Suppressor macrophage treated with lipopolysaccharide for 1 hour (primary cell): ENCODE measurements around the gene PHACTR2.
"Not testable (repeated sequence)": the region's sequence is repeated elsewhere in the genome, so short reads cannot be mapped to it uniquely, and the experiment has no call there.

Experiments
- DNase-seq, 3 donors: peaks; one replicate each; pipeline ENCODE4 v3.0.0-alpha.2; 2020 to 2022

PHACTR2 gene

DNA sequence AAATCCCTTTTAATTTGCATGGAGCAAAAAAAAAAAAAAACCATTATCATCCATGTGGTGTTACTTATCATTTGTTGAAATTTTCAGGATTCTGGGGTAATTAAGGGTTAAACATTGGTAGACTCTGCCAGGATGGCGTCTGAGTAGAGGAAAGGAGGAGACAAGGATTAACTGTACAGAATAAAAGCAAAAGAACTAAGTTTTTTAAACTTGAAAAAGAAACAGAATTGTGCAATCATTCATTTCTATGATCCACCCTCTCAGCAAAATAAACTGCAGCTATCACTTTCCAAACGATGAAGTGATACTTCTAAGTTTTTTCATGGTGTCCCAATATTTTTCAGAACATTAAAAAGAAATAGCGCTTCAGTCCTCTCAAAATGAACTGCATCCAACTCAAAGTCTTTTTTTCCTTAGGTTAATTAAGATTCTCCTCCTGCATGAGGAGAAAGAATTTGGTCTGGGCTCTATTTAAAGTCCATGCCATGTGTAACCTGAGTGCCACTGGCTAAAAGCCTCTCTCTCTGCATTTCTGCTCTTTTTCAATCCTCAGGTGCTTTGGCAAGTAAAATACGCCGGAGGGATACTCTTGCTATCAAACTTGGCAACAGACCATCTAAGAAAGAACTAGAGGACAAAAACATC is 95.9 kb downstream of the PHACTR2 start:
- DNase-seq = peak in 2 of 3 donors; percentile 10 to 20

DNA sequence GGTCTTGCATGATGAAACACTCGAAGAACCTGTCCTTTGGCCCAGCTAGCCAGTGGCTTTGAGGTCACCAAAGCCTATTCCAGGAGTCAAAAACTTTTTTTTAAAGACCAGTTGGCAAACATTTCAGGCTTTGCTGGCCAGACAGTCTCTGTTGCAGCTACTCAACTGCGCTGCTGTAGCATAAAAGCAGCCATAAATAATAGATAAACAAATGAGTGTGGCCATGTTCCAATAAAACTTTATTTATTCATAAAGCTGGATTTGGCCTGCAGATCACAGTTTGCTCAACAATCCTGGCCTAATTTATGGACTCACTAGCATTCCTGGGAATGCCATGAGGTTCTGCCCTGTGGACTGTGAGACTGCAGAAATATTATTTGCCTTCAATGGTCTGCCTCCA is 96.6 kb downstream of the PHACTR2 start:
- DNase-seq = no peak

DNA sequence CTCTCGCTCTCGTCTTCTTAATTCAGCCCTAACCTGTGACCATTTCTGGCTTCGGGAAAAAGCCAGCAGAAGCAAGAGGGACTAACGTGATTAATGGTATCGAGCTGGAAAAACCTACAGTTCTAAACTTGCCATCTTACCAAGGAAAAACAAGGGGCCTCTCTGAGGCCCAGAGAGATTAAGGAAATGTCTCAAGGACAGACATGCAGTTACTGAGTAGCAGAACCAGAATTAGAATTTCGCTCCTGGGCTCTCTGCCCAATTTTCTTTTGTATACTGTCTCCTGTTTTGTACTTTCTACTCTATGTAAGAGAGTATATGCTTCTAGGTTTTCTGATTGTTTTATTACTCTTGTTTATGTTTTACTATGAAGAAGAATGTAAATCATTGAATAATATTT is 97.6 kb downstream of the PHACTR2 start:
- DNase-seq = no peak

DNA sequence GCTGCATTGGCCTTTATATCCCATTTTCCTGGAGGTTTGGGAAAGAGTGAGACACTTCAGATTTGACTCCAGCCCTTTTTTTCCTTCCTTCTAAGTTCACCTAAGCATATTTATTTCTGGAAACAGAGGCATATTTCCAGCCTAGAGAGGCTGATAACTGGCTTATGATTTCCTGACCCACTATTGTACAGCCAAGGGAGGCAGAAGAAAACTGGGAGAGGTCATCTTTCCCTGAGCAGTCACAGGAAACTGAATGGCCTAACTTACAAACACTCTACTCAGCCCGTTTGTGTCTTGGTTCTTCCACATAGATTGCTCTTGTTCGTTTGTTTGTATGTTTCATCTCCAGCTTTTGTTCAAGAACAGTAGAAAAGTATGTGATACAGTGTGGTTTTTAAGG is 101.2 kb downstream of the PHACTR2 start:
- no peak for DNase-seq

DNA sequence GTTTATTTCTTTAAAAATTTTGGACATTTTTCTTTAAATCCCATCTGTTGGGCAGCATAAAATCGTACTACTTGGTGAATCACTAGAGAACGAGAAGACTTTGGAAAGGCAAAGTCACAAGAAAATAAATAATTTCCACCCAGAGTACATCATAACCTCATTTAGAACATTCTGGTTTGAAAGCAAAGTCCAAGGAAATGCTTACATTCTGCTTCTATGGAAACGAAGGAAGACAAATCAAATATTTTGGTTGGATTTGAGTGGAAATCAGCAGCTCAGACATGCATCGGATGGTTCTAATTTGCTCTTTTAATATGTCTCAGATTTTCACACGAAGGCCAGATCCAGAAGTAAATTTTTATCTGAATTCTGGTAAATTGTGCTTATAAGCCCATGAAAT is 104.7 kb downstream of the PHACTR2 start:
- DNase-seq = no peak

DNA sequence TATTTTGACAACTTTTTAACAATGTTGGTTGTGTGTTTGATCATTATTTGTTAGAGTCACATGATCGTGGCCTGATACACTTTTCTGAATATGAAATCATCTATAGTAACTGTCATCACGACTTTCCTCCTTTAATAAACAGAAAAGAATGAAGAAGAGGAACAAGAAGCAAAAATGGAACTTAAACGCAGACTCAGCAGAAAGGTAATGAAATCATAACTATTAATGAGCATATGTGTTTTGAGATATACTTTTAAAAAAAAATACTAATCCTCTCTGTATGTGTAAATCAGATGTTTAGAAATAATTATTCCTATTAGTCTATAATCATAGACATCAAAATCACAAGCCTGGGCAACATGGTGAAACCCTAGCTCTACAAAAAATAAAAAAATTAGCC is 105.3 kb downstream of the PHACTR2 start:
- DNase-seq = peak in 2 of 3 donors; percentile 30 to 33

DNA sequence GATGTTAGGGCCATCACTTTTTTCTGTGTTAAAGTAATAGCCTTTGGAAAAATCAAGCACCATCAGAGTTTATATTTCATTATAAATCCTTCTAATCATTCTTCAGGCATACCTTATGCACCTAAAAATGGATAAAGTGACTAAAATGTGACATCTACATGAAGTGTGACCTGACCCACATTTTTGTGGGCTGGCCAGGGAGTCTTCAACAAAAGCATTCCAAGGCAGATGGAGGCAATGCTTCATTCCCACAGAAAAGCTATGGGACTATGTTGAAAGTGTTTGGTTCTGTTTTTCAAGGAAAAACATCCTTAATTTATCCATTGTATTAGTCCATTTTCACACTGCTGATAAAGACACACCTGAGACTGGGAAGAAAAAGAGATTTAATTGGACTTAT is 106.6 kb downstream of the PHACTR2 start:
- no peak for DNase-seq

DNA sequence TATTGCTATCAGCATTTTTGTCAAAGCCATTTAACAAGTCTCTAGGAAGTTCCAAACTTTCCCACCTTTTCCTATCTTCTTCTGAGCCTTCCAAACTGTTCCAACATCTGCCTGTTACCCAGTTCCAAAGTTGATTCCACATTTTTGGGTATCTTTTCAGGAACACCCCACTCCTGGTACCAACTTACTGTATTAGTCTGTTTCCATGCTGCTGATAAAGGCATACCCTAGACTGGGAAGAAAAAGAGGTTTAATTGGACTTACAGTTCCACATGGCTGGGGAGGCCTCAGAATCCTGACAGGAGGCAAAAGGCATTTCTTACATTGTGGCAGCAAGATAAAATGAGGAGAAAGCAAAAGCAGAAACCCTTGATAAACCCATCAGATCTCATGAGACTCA is 108.6 kb downstream of the PHACTR2 start:
- DNase-seq = not testable (repeated sequence)

DNA sequence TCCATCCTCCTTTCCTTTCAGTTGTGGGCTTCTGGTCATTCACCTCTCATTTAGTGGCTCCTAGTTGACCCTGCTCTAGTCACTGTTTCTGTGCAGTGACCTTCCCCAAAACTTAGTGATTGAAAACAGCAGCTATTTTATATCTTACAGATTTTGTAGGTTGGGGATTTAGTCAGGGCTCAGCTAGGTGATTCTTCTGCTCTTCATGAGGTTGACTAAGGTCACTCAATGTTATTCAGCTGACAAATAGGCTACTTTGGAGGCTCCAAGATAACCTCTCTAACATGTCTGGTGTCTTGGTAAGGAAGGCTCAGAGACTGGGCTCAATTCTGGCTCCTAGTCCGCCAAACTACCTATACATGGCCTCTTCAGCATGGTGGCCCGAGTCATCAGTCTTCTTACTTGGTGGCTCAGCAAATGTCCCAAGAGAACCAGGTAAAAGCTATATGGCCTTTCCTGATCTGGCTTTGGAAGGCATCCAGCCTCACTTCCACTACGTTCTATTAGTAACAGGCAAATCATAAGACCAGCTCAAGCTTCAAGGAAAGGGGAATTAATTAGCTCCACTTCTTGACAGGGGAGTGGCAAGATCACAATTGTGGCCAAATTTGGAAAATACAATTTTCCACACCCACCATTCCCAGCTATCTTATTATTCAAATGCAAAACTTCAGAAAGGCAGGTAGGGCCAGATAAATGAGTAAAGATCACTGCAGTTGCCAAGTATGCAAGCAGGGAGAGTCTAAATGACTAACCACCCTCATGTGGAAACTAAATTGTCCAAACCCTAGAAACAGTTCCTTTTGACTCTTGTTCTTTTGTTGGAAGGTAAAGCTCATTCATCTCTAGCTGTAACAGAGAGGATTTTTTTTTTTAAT is 114.9 kb downstream of the PHACTR2 start:
- no peak for DNase-seq

DNA sequence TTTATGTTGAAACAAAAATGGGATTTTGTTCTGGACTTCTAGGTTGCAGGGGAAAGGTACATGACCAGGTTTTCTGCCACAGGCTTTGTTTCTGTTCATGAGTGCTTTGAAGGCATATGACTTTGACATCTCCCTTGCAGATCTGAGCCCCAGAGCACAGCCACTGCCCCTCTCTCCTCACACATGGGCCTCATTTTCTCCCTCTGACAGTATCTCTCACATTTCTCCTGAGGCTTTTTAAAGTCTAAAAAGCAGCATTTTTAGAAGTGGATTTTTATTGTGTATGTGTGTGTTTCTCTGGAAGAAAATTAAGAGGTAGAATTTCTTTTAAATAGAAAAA is 115.5 kb downstream of the PHACTR2 start:
- no peak for DNase-seq

DNA sequence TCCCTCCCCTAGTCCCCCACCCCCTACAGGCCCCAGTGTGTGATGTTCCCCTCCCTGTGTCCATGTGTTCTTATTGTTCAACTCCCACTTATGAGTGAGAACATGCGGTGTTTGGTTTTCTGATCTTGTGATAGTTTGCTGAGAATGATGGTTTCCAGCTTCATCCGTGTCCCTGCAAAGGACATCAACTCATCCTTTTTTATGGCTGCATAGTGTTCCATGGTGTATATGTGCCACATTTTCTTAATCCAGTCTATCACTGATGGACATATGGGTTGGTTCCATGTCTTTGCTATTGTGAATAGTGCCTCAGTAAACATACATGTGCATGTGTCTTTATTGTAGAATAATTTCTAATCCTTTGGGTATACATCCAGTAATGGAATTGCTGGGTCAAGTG is 118.8 kb downstream of the PHACTR2 start:
- not testable (repeated sequence) for DNase-seq

DNA sequence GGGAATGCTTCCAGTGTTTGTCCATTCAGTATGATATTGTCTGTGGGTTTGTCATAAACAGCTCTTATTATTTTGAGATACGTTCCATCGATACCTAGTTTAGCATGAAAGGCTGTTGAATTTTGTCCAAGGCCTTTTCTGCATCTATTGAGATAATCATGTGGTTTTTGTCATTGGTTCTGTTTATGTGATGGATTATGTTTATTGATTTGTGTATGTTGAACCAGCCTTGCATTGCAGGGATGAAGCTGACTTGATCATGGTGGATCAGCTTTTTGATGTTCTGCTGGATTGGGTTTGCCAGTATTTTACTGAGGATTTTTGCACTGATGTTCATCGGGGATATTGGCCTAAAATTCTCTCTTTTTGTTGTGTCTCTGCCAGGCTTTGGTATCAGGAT is 120.7 kb downstream of the PHACTR2 start:
- not testable (repeated sequence) for DNase-seq

DNA sequence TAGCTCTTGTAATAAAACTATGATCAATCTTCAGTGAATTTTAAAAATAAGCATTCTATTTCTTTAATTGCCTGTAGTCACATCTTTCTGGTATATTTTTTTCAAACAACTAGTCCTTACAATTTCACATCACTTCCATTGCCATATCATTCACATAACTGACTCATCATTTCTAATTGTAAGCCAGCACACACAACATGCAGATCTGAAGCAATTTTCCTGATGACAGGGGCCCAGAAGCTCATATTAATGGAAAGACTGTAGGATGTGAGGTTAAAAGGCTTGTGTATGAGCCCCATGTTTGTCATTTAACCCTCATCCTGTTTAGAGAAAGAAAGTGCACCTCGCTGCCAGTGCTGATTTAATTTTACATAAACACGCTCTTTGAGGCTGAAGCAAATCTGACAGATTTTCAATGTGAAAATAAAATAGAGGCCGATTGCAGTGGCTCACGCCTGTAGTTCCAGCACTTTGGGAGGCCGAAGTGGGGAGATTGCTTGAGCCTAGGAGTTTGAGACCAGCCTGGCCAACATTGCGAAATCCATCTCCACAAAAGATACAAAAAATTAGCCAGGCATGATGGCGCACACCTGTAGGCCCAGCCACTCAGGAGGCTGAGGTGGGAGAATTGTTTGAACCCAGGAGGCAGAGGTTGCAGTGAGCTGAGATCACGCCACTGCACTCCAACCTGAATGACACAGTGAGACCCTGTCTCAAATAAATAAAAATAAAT is 125.2 kb downstream of the PHACTR2 start:
- peak; percentile 12 to 37 (median 36) for DNase-seq

DNA sequence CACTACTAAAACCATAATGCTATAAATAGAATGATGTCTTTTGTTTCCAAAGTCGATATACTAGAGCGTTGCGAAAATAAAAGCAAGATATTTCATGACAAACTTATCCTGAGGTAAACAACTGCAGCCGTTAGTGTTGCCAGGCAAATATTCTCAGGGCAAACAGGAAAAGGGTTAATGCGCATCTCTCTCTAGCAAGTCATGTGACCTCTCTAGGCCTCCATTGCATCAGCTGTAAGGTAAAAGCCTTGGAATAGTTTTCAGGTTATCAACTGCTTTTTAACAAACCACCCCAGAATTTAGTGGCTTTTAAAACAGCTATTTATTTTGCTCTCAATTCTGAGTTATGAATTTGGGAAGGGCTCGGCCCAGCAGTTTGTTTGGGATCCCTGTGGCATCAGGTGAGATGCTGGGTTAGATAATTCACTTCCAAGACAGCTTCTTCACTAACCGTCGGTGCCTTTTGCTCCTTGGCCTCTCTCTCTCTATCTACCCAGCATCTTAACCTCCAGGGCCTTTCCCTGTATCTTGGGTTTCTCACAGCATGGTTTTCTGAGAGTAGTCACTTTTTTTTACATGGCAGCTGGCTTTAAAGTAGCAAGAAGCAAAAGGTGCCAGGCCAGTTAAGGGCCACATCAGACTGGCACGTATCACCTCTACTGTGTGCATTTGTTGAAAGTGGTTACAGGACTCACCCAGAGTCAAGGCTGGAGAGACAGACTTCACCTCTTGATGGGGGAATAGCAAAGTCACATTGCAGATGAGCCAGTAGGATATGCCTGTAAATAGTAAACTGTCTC is 126.2 kb downstream of the PHACTR2 start:
- DNase-seq = no peak

DNA sequence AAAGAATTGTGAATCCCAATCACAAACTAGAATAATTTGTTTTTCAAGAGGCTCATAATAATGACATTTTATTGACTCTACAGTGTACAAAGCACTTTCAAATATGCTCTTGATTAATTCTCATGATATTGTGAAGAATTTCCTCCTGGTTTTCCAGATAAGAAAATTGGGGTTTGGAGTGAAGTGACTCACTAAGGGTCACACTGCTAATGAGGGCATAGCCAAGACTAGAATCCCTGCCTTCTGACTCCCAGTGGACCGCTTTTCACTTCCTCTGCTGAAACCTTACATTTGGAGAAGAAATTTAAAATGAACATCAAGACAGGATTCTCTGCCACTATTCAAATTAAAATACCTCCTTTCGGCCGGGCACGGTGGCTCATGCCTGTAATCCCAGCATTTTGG is 127.1 kb downstream of the PHACTR2 start:
- DNase-seq = peak; percentile 31 to 44 (median 33)

DNA sequence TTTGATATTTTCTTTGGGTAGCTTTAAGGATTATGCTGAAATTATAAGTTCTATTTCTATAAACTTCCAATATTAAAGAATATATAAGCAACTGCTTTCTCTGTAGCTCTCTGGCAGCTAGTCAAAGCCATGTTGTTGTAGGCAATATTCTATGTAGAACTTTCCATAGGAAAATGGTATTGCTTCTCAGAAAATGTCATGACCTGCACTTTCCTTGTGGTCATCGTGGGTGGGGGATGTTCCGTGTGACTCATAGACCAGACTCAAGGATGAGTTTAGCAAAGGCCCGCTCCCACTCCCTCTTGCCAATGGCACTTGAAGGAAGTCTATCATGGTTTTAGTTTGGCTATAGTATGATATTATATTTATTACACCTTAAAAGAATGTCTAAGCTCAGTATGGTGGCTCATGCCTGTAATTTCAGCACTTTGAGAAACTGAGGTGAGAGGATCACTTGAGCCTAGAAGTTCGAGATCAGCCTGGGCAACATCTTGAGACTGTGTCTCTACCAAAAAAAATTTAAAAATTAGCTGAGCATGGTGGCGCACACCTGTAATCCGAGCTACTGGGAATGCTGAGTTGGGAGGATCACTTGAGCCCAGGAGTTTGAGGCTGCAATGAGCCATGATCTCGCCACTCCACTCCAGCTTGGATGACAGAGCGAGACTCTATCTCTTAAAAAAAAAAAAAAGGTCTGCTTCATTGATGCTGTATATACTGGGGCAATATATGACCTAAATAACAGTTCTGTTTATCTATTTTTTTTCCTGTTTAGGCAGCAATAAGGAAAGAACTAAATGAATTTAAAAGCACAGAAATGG is 128.7 kb downstream of the PHACTR2 start:
- peak; percentile 95 to 97 (median 96) for DNase-seq

DNA sequence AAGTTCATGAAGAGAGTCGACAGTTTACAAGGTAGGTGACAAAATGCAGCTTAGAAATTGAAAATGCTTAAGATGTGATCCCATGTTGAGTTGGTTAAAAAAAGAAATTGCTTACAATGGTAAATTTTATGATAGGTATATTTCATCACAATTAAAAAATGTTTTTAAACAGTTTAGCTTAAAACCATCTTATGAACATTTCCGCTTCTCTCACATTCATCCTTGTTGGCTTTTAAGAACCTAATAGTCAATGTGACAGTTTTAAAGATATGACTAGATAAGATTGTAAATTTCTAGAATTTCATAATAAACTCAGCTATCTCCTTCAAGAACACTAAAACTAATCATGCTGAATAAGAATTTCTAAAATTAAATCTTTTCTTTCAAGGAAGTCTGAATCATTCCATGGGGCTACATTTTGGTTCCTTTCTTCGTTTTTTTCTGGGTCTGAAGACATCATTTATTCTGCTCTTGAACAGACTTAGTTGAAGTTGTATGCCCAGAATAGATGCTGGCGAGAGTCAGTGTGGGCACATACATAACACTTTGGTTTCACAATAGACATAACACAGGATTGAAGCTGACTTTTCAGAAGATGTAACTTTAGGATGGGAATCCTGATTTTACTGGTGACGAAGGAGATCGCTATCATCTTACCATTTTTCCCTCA is 129.5 kb downstream of the PHACTR2 start:
- DNase-seq = peak; percentile 62 to 77 (median 76)

DNA sequence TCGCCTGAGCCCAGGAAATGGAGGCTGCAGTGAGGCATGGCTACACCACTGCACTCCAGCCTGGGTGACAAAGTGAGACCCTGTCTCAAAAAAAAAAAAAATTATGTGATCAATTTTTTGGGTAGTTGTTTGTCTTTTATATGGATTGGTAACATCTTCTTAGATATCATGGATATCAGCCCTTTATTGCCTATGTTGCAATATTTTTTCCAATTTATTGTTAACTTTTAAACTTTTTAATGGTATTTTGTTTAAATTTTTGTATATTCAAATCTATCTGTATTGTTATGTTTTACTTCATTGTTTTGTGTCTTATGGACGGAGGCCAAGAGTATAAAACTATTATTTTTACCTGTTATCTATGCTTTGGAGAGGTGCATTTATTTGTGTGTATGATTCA is 133.0 kb downstream of the PHACTR2 start:
- DNase-seq = no peak

DNA sequence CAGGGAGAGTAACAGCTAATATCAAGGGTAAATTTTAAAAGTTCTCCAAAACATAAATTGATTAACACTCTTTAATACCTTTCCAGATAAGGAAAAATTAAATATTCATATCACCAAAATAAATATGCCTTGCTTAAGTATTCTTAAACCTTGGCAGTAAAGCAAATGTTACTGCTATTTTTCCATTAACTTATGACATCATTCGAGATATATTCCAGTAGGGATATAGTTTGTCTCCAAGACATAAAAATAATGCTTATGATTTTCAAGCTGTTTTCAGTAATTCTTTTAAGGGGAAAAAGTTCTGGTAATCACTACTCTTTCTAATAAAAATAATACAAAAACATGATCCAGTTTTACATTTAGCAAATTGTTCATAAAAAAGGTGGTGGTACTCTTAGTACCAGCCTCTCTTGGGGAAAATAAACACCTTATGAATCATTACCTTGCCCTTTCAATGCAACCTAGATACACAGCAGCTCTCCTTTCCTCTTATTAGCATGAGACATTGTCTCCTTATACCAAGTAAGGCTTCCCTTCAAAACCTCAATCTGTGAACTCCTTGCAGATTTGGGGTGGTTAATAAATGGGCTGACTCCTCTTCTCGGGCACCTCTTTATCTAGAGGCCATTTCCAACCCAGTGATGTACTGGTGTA is 133.9 kb downstream of the PHACTR2 start:
- DNase-seq = no peak

DNA sequence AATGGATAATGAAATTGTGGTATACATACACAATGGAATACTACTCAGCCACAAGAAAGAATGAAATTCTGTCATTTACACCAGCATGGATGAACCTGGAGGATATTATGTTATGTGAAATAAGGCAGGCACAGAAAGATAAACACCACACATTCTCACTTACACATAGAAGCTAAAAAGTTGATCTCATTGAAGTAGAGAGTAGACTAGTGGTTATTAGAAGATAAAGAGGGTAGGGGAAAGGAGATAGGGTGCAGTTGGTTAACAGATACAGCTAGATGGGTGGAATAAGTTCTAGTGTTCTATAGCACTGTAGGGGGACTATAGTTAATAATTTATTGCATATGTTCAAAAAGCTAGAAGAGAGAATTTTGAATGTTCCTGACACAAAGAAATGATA is 139.9 kb downstream of the PHACTR2 start:
- DNase-seq = no peak

DNA sequence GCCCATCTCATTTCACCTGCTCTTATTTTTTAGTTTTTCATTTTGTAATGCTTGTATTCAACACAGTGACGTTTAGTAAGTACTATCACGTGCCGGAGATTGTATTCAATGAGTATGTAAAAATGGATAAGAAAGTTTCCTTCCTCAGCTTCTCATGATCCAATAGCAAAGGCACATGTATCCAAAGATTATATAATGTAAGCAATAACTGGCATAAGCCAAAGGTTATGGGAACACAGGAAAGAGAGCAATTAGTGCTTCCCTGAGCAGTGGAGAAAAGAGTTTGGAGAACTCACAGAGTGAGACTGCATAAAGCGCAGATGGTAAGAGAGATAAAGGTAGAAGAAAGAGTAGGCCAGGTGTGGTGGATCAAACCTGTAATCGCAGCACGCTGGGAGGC is 143.6 kb downstream of the PHACTR2 start:
- DNase-seq = no peak
